KMS-11 (cell line): ENCODE measurements around the gene GLIPR2.

Experiments used
- H2AFZ ChIP-seq: fragments of 200-600 bp; sonication (generic); 2 replicates; pipeline ENCODE4 v1.6.1; 2016; ENCODE audit warnings: antibody characterized with exemption, mixed run types, low read depth
- H3K27ac ChIP-seq: fragments of 200-600 bp; sonication (generic); 2 replicates; pipeline ENCODE4 v1.6.1; 2016; ENCODE audit warnings: mild to moderate bottlenecking, mixed run types
- H3K27me3 ChIP-seq: fragments of 200-600 bp; sonication (generic); 2 replicates; pipeline ENCODE4 v1.6.1; 2017; ENCODE audit warnings: mild to moderate bottlenecking, low read depth, mixed run types, moderate library complexity; ENCODE audit not compliant: insufficient read depth
- H3K36me3 ChIP-seq: fragments of 200-600 bp; sonication (generic); 2 replicates; pipeline ENCODE4 v1.6.1; 2017; ENCODE audit warnings: mild to moderate bottlenecking, mixed run types; ENCODE audit not compliant: insufficient read depth
- H3K4me1 ChIP-seq: fragments of 200-600 bp; sonication (generic); 2 replicates; pipeline ENCODE4 v1.6.1; 2016; ENCODE audit warnings: mild to moderate bottlenecking, low read depth, mixed run types; ENCODE audit not compliant: poor library complexity, severe bottlenecking
- H3K4me2 ChIP-seq: fragments of 200-600 bp; sonication (generic); 2 replicates; pipeline ENCODE4 v1.7.0; 2016; ENCODE audit warnings: mild to moderate bottlenecking, mixed run types
- H3K4me3 ChIP-seq: fragments of 200-600 bp; sonication (generic); IDR thresholded peaks from 2 replicates; pipeline ENCODE4 v1.6.1; 2017; ENCODE audit warnings: low read depth, low read length, mixed read lengths; ENCODE audit not compliant: insufficient read depth
- H3K79me2 ChIP-seq: fragments of 200-600 bp; sonication (generic); 2 replicates; pipeline ENCODE4 v1.6.1; 2016; ENCODE audit warnings: low read depth, mixed run types; ENCODE audit not compliant: insufficient read depth
- H3K9ac ChIP-seq: fragments of 200-600 bp; sonication (generic); 2 replicates; pipeline ENCODE4 v1.6.1; 2016; ENCODE audit warnings: mild to moderate bottlenecking, mixed run types
- H4K20me1 ChIP-seq: fragments of 200-600 bp; sonication (generic); 2 replicates; pipeline ENCODE4 v1.6.1; 2016; ENCODE audit warnings: mild to moderate bottlenecking, mixed run types; ENCODE audit not compliant: insufficient read depth
- TF ChIP-seq, protein P1 (sequence below): fragments of 200-600 bp; sonication (generic); conservative IDR thresholded peaks from 2 replicates; pipeline ENCODE4 v1.6.1; 2017; ENCODE audit warnings: low read depth, mild to moderate bottlenecking, antibody characterized with exemption, low read length, moderate library complexity, mixed read lengths

Gene GLIPR2

DNA sequence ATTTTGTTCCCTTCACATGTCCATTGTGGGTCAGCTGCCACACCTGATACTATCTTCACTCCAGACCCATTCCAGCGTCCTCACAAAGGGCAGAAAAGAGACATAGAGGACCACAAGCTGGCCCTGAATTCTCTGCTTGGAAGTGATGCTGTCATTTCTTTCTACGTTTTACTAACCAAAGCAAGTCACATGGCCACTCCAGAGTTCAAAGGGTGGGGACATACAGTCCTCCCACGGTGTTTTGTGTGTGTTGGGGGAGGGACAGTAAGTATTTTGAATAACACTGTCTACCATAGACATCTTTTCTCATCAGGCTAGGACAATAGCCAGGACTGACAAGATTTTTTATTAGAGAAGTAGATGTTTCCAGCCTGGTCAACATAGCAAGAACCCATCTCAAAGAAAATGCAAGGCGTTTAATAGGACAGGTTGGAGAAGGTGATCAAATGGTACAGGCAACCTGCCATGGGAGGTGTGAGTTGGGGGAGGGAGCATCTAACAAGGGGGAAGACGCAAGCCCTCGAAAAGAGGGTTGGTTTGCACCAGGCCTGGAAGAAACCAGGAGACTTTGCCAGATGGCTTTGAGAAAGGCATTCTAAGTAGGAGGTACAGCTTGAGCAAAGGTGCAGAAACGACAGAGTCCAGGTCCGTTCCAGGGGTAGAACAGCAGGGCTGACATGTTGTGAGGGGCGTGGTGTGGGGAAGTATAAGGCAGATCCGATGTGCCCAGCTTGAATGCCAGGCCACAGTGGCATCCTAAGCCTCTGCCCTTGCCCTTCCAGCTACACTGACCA is 11.3 kb upstream of the GLIPR2 start:
- no peaks in the 10 kb centered on the region for H3K4me1 ChIP-seq
- H3K27ac ChIP-seq, result no peak overlapping the region
- no peaks in the 10 kb centered on the region for H3K79me2 ChIP-seq
- no peaks in the 10 kb centered on the region for H4K20me1 ChIP-seq
- no peak overlapping the region for H3K4me2 ChIP-seq
- no peaks in the 10 kb centered on the region for H3K36me3 ChIP-seq
- TF ChIP-seq, protein P1, sequence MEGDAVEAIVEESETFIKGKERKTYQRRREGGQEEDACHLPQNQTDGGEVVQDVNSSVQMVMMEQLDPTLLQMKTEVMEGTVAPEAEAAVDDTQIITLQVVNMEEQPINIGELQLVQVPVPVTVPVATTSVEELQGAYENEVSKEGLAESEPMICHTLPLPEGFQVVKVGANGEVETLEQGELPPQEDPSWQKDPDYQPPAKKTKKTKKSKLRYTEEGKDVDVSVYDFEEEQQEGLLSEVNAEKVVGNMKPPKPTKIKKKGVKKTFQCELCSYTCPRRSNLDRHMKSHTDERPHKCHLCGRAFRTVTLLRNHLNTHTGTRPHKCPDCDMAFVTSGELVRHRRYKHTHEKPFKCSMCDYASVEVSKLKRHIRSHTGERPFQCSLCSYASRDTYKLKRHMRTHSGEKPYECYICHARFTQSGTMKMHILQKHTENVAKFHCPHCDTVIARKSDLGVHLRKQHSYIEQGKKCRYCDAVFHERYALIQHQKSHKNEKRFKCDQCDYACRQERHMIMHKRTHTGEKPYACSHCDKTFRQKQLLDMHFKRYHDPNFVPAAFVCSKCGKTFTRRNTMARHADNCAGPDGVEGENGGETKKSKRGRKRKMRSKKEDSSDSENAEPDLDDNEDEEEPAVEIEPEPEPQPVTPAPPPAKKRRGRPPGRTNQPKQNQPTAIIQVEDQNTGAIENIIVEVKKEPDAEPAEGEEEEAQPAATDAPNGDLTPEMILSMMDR, result no peak
- no peak overlapping the region for H2AFZ ChIP-seq
- no peaks in the 10 kb centered on the region for H3K27me3 ChIP-seq
- no peak overlapping the region for H3K9ac ChIP-seq
- no peak overlapping the region for H3K4me3 ChIP-seq

DNA sequence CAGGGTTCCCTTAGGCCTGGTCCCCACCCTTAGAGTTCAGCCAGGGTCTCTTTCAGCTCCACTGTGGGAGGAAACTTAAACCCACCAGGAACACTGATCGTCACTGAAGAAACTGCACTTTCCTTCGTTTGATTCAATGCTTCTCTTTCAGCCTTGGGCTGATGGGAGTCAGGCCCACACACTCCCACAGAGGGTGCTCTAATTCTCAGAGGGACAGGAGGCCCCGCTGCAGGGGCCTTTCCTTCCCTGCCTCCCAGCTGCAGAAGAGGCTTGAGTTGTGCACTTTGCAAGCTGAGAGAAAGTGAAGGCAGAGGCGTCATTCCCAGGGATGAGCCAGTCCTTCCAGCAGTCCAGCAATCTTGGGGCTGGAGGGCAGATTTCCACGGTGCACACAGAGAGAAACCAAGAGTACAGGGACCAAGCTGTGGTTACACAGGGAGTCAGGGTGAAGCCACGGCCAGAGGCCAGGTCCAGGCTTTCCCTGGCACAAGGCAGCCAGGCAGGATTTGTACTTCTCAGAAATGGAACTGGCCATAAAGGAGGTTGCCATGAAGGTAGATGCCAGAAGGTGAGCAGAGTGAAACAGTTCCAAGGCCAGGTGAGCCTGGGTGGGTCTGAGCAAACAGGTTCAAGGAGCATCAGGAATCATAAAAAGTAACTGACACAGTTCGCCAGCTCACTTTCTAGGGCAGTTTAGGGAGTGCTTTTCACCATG is 10.4 kb upstream of the GLIPR2 start:
- Histone ChIP-seq H2AFZ (no peak overlapping the region), H3K27ac (no peak overlapping the region), H3K4me2 (no peak overlapping the region), H3K36me3 (no peaks in the 10 kb centered on the region), H3K27me3 (no peaks in the 10 kb centered on the region), H3K4me1 (no peaks in the 10 kb centered on the region), H3K79me2 (no peaks in the 10 kb centered on the region), H4K20me1 (no peaks in the 10 kb centered on the region), H3K4me3 (no peak overlapping the region), H3K9ac (no peak overlapping the region)
- TF ChIP-seq, protein P1, result no peak

DNA sequence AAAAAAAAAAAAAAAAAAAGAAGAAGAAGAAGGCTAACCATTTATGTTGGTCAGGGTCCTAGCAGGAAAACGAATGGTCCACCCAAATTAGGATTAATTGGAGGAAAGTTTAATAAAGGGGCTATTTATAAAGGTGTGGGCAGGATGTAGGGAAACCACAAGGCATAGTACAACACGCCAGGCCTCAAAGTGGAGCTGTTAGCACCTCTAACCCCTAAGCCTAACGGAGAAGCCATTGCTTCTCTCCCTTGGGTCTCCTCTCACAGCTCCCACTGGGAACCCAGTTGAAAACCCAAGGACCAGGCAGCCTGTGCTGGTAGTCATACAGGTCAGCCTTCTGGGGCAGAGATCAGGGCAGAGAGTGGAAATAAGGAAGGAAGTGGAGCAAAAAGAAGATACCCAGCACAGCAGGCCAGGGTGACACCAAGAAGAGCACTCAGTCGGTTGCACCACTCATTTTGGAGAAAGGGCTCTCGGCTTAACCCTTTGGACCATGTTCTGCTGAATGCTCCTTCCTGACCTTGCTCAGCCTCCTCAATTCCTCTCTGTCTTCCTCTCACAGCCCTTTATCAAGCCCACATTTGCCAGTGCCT is 8.8 kb upstream of the GLIPR2 start:
- Histone ChIP-seq H3K9ac (no peak overlapping the region), H2AFZ (no peak overlapping the region), H3K4me2 (no peak overlapping the region), H3K4me3 (no peak overlapping the region), H3K4me1 (no peaks in the 10 kb centered on the region), H3K27me3 (no peaks in the 10 kb centered on the region), H3K27ac (no peak overlapping the region), H3K36me3 (no peaks in the 10 kb centered on the region), H4K20me1 (no peaks in the 10 kb centered on the region), H3K79me2 (no peaks in the 10 kb centered on the region)
- TF ChIP-seq, protein P1, result no peak

DNA sequence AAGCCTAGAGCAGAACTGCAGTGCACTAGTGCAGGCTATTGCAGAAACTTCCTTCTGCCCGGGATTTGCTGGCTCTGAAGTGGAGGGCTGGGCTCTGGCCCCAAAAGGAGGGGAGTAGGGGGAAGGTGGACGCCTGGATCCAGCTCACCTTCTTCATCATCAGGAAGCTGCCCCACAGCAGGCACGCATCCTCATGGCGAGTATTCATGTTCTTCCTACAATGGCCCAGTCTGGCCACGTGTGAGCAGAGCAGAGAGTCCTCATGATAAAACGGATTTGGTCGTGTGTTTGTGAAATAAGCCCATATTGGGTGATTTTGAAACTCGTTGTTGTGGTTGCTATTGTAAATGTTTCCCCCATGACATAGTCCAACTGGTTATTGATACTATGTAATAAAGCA is 8.2 kb upstream of the GLIPR2 start:
- Histone ChIP-seq H3K27me3 (no peaks in the 10 kb centered on the region), H3K4me2 (no peak overlapping the region), H3K4me1 (no peaks in the 10 kb centered on the region), H3K4me3 (no peak overlapping the region), H3K27ac (no peak overlapping the region), H3K79me2 (no peaks in the 10 kb centered on the region), H4K20me1 (no peaks in the 10 kb centered on the region), H2AFZ (no peak overlapping the region), H3K36me3 (no peaks in the 10 kb centered on the region), H3K9ac (no peak overlapping the region)
- TF ChIP-seq, protein P1, result no peak
